CD14-positive monocyte (primary cell): Measurements from ENCODE around the gene RALA. TPM values are rescaled to one million over a fixed set of nuclear protein-coding genes. Genes with fewer than 3 reads are reported as not detected.

ENCODE experiments used
- DNase-seq, 3 donors: peaks; one replicate each; pipeline ENCODE4 v3.0.0-alpha.2; 2011 to 2022
- H2AFZ ChIP-seq: 2 replicates; pipeline ENCODE4 v1.6.0; 2012; ENCODE audit warnings: mild to moderate bottlenecking, low read depth, low read length, inconsistent platforms; ENCODE audit not compliant: insufficient read depth, poor library complexity, severe bottlenecking
- H3K27ac ChIP-seq, 2 donors: 1 replicate in 1 of 2; 2 replicates in 1 of 2; pipeline ENCODE4 v1.5.1; 2012 to 2013; ENCODE audit warnings: low read length in 2 of 2, control low read depth in 1 of 2, inconsistent platforms in 1 of 2, low read depth in 1 of 2, mild to moderate bottlenecking in 1 of 2
- H3K27me3 ChIP-seq, 2 donors: one replicate each; pipeline versions ENCODE4 v1.6.0 to v1.6.1; 2011 to 2013; ENCODE audit warnings: low read length in 2 of 2; ENCODE audit not compliant: control insufficient read depth in 2 of 2, insufficient read depth in 2 of 2
- H3K36me3 ChIP-seq, 2 donors: replicated peaks in 1 of 2; 1 replicate in 1 of 2; 2 replicates in 1 of 2; pipeline versions ENCODE4 v1.5.1 to v1.6.1; 2012 to 2013; ENCODE audit warnings: low read length in 2 of 2, control low read depth in 1 of 2, inconsistent platforms in 1 of 2, mild to moderate bottlenecking in 1 of 2; ENCODE audit not compliant: insufficient read depth in 2 of 2, control insufficient read depth in 1 of 2
- H3K4me1 ChIP-seq, 2 donors: 1 replicate in 1 of 2; 2 replicates in 1 of 2; pipeline versions ENCODE4 v1.5.1 to v1.6.1; 2012 to 2013; ENCODE audit warnings: low read length in 2 of 2, control low read depth in 1 of 2, inconsistent platforms in 1 of 2, mild to moderate bottlenecking in 1 of 2, moderate library complexity in 1 of 2; ENCODE audit not compliant: insufficient read depth in 2 of 2, control insufficient read depth in 1 of 2
- H3K4me2 ChIP-seq: replicated peaks from 2 replicates; pipeline ENCODE3; 2012; ENCODE audit warnings: low read length, moderate library complexity, mild to moderate bottlenecking; ENCODE audit not compliant: poor library complexity, severe bottlenecking; ENCODE audit errors: extremely low read depth
- H3K4me3 ChIP-seq, 3 experiments: fragments of 200-600 bp in 1 of 3; sonication (generic) in 1 of 3; replicated peaks in 1 of 3; 1 replicate in 2 of 3; 2 replicates in 1 of 3; pipeline ENCODE4 v1.5.1; 2011 to 2013; ENCODE audit warnings: low read length in 3 of 3, mild to moderate bottlenecking in 3 of 3, control low read depth in 2 of 3, low read depth in 2 of 3, inconsistent platforms in 1 of 3, moderate library complexity in 1 of 3
- H3K79me2 ChIP-seq: 2 replicates; pipeline ENCODE4 v1.6.0; 2012; ENCODE audit warnings: mild to moderate bottlenecking, control low read depth, inconsistent platforms, low read length, moderate library complexity; ENCODE audit not compliant: insufficient read depth
- H3K9ac ChIP-seq: 2 replicates; pipeline ENCODE4 v1.6.0; 2017; ENCODE audit warnings: low read length, mild to moderate bottlenecking; ENCODE audit not compliant: insufficient read depth, poor library complexity, severe bottlenecking
- H3K9me3 ChIP-seq, 2 donors: replicated peaks in 1 of 2; 1 replicate in 1 of 2; 2 replicates in 1 of 2; pipeline versions ENCODE4 v1.5.1 to v1.6.1; 2012 to 2013; ENCODE audit warnings: low read length in 2 of 2, control low read depth in 1 of 2; ENCODE audit not compliant: control insufficient read depth in 1 of 2, insufficient read depth in 1 of 2
- H4K20me1 ChIP-seq: 2 replicates; pipeline ENCODE4 v1.6.0; 2012; ENCODE audit warnings: mild to moderate bottlenecking, low read length, control low read depth, moderate library complexity; ENCODE audit not compliant: insufficient read depth
- H3K27ac Mint-ChIP-seq, 7 donors: one replicate each; pipeline ENCODE4 v1.8.0; 2020; ENCODE audit warnings: mild to moderate bottlenecking in 7 of 7, mixed read lengths in 7 of 7, moderate library complexity in 6 of 7, inconsistent platforms in 2 of 7
- H3K27me3 Mint-ChIP-seq, 3 donors: one replicate each; pipeline ENCODE4 v1.8.0; 2021 to 2022; ENCODE audit warnings: low read depth in 3 of 3, mild to moderate bottlenecking in 3 of 3, mixed read lengths in 3 of 3, moderate library complexity in 3 of 3, inconsistent platforms in 1 of 3
- H3K36me3 Mint-ChIP-seq, 2 donors: one replicate each; pipeline ENCODE4 v1.8.0; 2020; ENCODE audit warnings: mixed read lengths in 2 of 2, inconsistent platforms in 1 of 2, mild to moderate bottlenecking in 1 of 2
- H3K4me1 Mint-ChIP-seq: one replicate; pipeline ENCODE4 v1.8.0; 2020; ENCODE audit warnings: mild to moderate bottlenecking, mixed read lengths
- H3K4me3 Mint-ChIP-seq, 2 donors: one replicate each; pipeline ENCODE4 v1.8.0; 2020; ENCODE audit warnings: mild to moderate bottlenecking in 2 of 2, mixed read lengths in 2 of 2, moderate library complexity in 1 of 2
- H3K9me3 Mint-ChIP-seq, 7 donors: one replicate each; pipeline ENCODE4 v1.8.0; 2020 to 2022; ENCODE audit warnings: mixed read lengths in 7 of 7, mild to moderate bottlenecking in 6 of 7, moderate library complexity in 6 of 7, inconsistent platforms in 2 of 7
- CTCF ChIP-seq: fragments of 200-600 bp; IDR thresholded peaks from one replicate; pipeline ENCODE4 v1.8.0; 2022; ENCODE audit warnings: antibody characterized with exemption, mild to moderate bottlenecking
- WGBS: methylation state at CpG from one replicate; pipeline ENCODE4 v1.1.5; 2013; ENCODE audit warnings: missing lambda C conversion rate; ENCODE audit not compliant: insufficient coverage; 5-methylcytosine and 5-hydroxymethylcytosine counted together
- intact Hi-C, 2 donors: fragments of 100-400 bp; cut with micrococcal nuclease; formaldehyde crosslinking; loops; one replicate each; pipeline versions ENCODE4 v1.15.0 to v1.15.1; 2023
- polyA plus RNA-seq, 3 donors: library from polyadenylated mRNA; depleted of rRNA in 1 of 3; unstranded in 2 of 3; stranded (reverse) in 1 of 3; fragments of 300-500 nt in 2 of 3; fragments of >200 nt in 1 of 3; fragmentation: Illumina TruSeq in 2 of 3; gene quantifications; 1 replicate in 2 of 3; 2 replicates in 1 of 3; pipeline ENCODE4 v1.2.3, GENCODE V29; 2012 to 2021

Gene RALA
- polyA plus RNA-seq, 3 donors = 5.9 to 32.0 (median 30.8) TPM

- no peak overlapping the region for H3K27ac ChIP-seq
- H3K36me3 ChIP-seq = no peaks in the 10 kb centered on the region
- Mint-ChIP-seq H3K27ac (no peak overlapping the region), H3K4me3 (no peak overlapping the region), H3K27me3 (peaks cover 0 to 2% (median 2%) of the 10 kb centered on the region in 3 donors), H3K36me3 (no peaks in the 10 kb centered on the region), H3K4me1 (peaks cover 18% of the 10 kb centered on the region), H3K9me3 (no peaks in the 10 kb centered on the region)
- H3K4me1 ChIP-seq = peaks cover 5 to 10% of the 10 kb centered on the region in 2 donors
- H3K9me3 ChIP-seq = no peaks in the 10 kb centered on the region
- H4K20me1 ChIP-seq = no peaks in the 10 kb centered on the region
- H2AFZ ChIP-seq = no peak overlapping the region
- H3K79me2 ChIP-seq = no peaks in the 10 kb centered on the region
- no peak for TF ChIP-seq CTCF
- no peak overlapping the region for H3K4me3 ChIP-seq
- H3K9ac ChIP-seq = no peak overlapping the region
- intact Hi-C loops = loop anchor here in 1 of 2 donors (10.0 kb wide), 1 partner anchor 47 kb away; no protein-coding TSS in a partner anchor
- peak in 1 of 3 donors; percentile 47 for DNase-seq
- no peaks in the 10 kb centered on the region for H3K27me3 ChIP-seq
- no peak overlapping the region for H3K4me2 ChIP-seq
Measured at GRCh38 chr7:39587393-39587792, 36.0 kb upstream of the RALA start.

- H3K4me1 ChIP-seq = peaks cover 5 to 10% of the 10 kb centered on the region in 2 donors
- H3K27me3 Mint-ChIP-seq = peaks cover 0 to 2% (median 2%) of the 10 kb centered on the region in 3 donors
- H3K4me3 Mint-ChIP-seq = no peak overlapping the region
- intact Hi-C loops = loop anchor here in 1 of 2 donors (10.0 kb wide), 1 partner anchor 46 kb away; no protein-coding TSS in a partner anchor
- H3K36me3 ChIP-seq = no peaks in the 10 kb centered on the region
- H3K27ac Mint-ChIP-seq = peak overlapping the region in 2 of 7 donors; percentile 50
- TF ChIP-seq CTCF = no peak
- no peaks in the 10 kb centered on the region for H3K79me2 ChIP-seq
- no peak overlapping the region for H3K27ac ChIP-seq
- WGBS = 100% methylated on average over 1 of the region's 5 CpGs
- no peaks in the 10 kb centered on the region for H3K36me3 Mint-ChIP-seq
- peak in 1 of 3 donors; percentile 43 for DNase-seq
- H3K9me3 Mint-ChIP-seq = no peaks in the 10 kb centered on the region
- no peaks in the 10 kb centered on the region for H3K9me3 ChIP-seq
- H3K4me1 Mint-ChIP-seq = peaks cover 22% of the 10 kb centered on the region
- H4K20me1 ChIP-seq = no peaks in the 10 kb centered on the region
- H3K4me2 ChIP-seq = no peak overlapping the region
- H3K27me3 ChIP-seq = no peaks in the 10 kb centered on the region
- no peak overlapping the region for H3K9ac ChIP-seq
- H3K4me3 ChIP-seq = no peak overlapping the region
- no peak overlapping the region for H2AFZ ChIP-seq
Measured at GRCh38 chr7:39588416-39588815, 35.0 kb upstream of the RALA start.
